Colonic mucosa (tissue), 4 donors: ENCODE results near the gene ADK. TPM values are rescaled to one million over a fixed set of nuclear protein-coding genes. Genes with fewer than 3 reads are reported as not detected.
"Not testable (repeated sequence)": the region's sequence is repeated elsewhere in the genome, so short reads cannot be mapped to it uniquely, and the experiment has no call there.

Experiments used
- DNase-seq: peaks from one replicate; pipeline ENCODE4 v3.0.0-alpha.2; 2020
- H3K27ac ChIP-seq: fragments of 200-600 bp; one replicate; pipeline ENCODE4 v1.8.0; 2021
- H3K27me3 ChIP-seq: fragments of 200-600 bp; one replicate; pipeline ENCODE4 v1.8.0; 2021
- H3K36me3 ChIP-seq: fragments of 200-600 bp; one replicate; pipeline ENCODE4 v1.8.0; 2021
- H3K4me1 ChIP-seq: fragments of 200-600 bp; one replicate; pipeline ENCODE4 v1.8.0; 2021; ENCODE audit warnings: mild to moderate bottlenecking
- H3K4me3 ChIP-seq: fragments of 200-600 bp; one replicate; pipeline ENCODE4 v1.8.0; 2021
- H3K9ac ChIP-seq, 2 donors: one replicate each; pipeline ENCODE4 v1.7.0; 2013; ENCODE audit warnings: control low read depth in 2 of 2, low read depth in 2 of 2, low read length in 2 of 2
- H3K9me3 ChIP-seq: fragments of 200-600 bp; one replicate; pipeline ENCODE4 v1.8.0; 2021
- CTCF ChIP-seq: fragments of 200-600 bp; IDR thresholded peaks from one replicate; pipeline ENCODE4 v1.8.0; 2022; ENCODE audit warnings: antibody characterized with exemption, mild to moderate bottlenecking
- intact Hi-C: fragments of 100-400 bp; cut with DNase I; formaldehyde crosslinking; loops from one replicate; pipeline ENCODE4 v1.14.1; 2022
- total RNA-seq, 2 donors: library from RNA; stranded (reverse); fragmentation: NEBNext Ultra II Directional in 1 of 2; extraction: Animal tissue kit (Norgen Biotek cat#: 25700) in 1 of 2; gene quantifications; one replicate each; pipeline ENCODE4 v1.2.1, GENCODE V29; 2021
- donor health status: healthy.
- donor health status: DM: no; HTN: no; CAD: no.
- donor health status: DM: no; HTN: no; CAD: no.

ADK gene
- total RNA-seq, 2 donors from 2014 or later, result 20.2 to 27.6 TPM

GRCh38 chr10:74133923-74134820, 16.8 kb upstream of the ADK start:
- intact Hi-C loops, result no loop called here
- TF ChIP-seq CTCF, result no peak
- no peak overlapping the region for H3K4me3 ChIP-seq
- H3K27me3 ChIP-seq, result no peaks in the 10 kb centered on the region
- H3K36me3 ChIP-seq, result peaks cover 6% of the 10 kb centered on the region
- no peaks in the 10 kb centered on the region for H3K9me3 ChIP-seq
- DNase-seq, result no peak
- H3K9ac ChIP-seq, result no peak overlapping the region
- H3K4me1 ChIP-seq, result no peaks in the 10 kb centered on the region
- H3K27ac ChIP-seq, result no peak overlapping the region

- intact Hi-C loops, result no loop called here
- peaks cover 6% of the 10 kb centered on the region for H3K36me3 ChIP-seq
- H3K9me3 ChIP-seq, result no peaks in the 10 kb centered on the region
- no peak overlapping the region for H3K27ac ChIP-seq
- H3K4me1 ChIP-seq, result no peaks in the 10 kb centered on the region
- no peak for DNase-seq
- no peaks in the 10 kb centered on the region for H3K27me3 ChIP-seq
- H3K4me3 ChIP-seq, result no peak overlapping the region
- H3K9ac ChIP-seq, result no peak overlapping the region
- no peak for TF ChIP-seq CTCF
These were observed 15.6 kb upstream of the ADK start for GRCh38 chr10:74135452-74135851.

GRCh38 chr10:74137992-74138391, 13.0 kb upstream of the ADK start:
- Histone ChIP-seq H3K4me1 (no peaks in the 10 kb centered on the region), H3K27me3 (no peaks in the 10 kb centered on the region), H3K27ac (no peak overlapping the region), H3K9me3 (no peaks in the 10 kb centered on the region), H3K9ac (no peak overlapping the region), H3K36me3 (peaks cover 6% of the 10 kb centered on the region), H3K4me3 (no peak overlapping the region)
- TF ChIP-seq CTCF, result no peak
- DNase-seq, result no peak
- intact Hi-C loops, result no loop called here

GRCh38 chr10:74138596-74138995, 12.4 kb upstream of the ADK start:
- DNase-seq, H3K27ac ChIP-seq, H3K4me3 ChIP-seq, intact Hi-C loops, H3K36me3 ChIP-seq, H3K9ac ChIP-seq, H3K4me1 ChIP-seq, H3K27me3 ChIP-seq, H3K9me3 ChIP-seq: not testable (repeated sequence)

GRCh38 chr10:74139981-74140380, 11.0 kb upstream of the ADK start:
- H3K36me3 ChIP-seq, result peaks cover 6% of the 10 kb centered on the region
- H3K27ac ChIP-seq, result no peak overlapping the region
- no peaks in the 10 kb centered on the region for H3K9me3 ChIP-seq
- no peak for DNase-seq
- TF ChIP-seq CTCF, result no peak
- intact Hi-C loops, result loop anchor here (10.0 kb wide), 1 partner anchor 95 kb away; no protein-coding TSS in a partner anchor
- no peak overlapping the region for H3K9ac ChIP-seq
- H3K27me3 ChIP-seq, result no peaks in the 10 kb centered on the region
- no peaks in the 10 kb centered on the region for H3K4me1 ChIP-seq
- H3K4me3 ChIP-seq, result no peak overlapping the region

- Histone ChIP-seq H3K4me3 (no peak overlapping the region), H3K9me3 (no peaks in the 10 kb centered on the region), H3K27ac (no peak overlapping the region), H3K27me3 (no peaks in the 10 kb centered on the region), H3K36me3 (peaks cover 6% of the 10 kb centered on the region), H3K9ac (no peak overlapping the region), H3K4me1 (peaks cover 4% of the 10 kb centered on the region)
- intact Hi-C loops, result loop anchor here (10.0 kb wide), 1 partner anchor 94 kb away; no protein-coding TSS in a partner anchor
- DNase-seq, result no peak
- TF ChIP-seq CTCF, result no peak
These were observed 10.5 kb upstream of the ADK start for GRCh38 chr10:74140553-74140952.
